ENCODE results near the gene C10orf88.
"Not testable (repeated sequence)": the region's sequence is repeated elsewhere in the genome, so short reads cannot be mapped to it uniquely, and the experiment has no call there.

DNA sequence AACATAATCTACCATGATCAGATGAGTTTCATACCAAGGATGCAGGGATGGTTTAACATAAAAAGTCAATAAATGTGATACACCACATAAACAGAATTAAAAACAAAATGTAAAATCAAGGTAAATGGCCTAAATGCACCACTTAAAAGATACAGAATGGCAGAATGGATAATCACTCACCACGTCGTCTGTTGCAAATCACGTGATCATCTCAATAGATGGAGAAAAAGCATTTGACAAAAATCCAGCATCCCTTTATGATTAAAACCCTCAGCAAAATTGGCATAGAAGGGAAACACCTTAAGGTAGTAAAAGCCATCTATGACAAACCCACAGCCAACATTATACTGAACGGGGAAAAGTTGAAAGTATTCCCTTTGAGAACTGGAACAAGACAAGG lies 50.2 kb downstream of the C10orf88 start:
- TF ChIP-seq SRSF1 (optimal IDR thresholded peaks at IDR 0.05; ENCODE audit: low read depth, low read length); CTCF (CRISPR knock-in tag; IDR thresholded peaks at IDR 0.05); ZNF687 (CRISPR knock-in tag; IDR thresholded peaks at IDR 0.05): not testable (repeated sequence)

Measured in HepG2 (cell line).